SU-DHL-6 (cell line): ENCODE results near the gene CELA2B.

Experiments used
- H2AFZ ChIP-seq: fragments of 200-600 bp; sonication (generic); 2 replicates; pipeline ENCODE4 v1.6.1; 2014; ENCODE audit warnings: low read depth, mild to moderate bottlenecking, moderate library complexity, mixed read lengths, antibody characterized with exemption, low read length; ENCODE audit not compliant: severe bottlenecking
- H3F3A ChIP-seq: fragments of 200-600 bp; shearing (Covaris generic); 2 replicates; pipeline ENCODE4 v1.6.0; 2016; ENCODE audit warnings: antibody characterized with exemption, mild to moderate bottlenecking; ENCODE audit not compliant: insufficient read depth
- H3K27ac ChIP-seq: fragments of 200-600 bp; sonication (generic); 2 replicates; pipeline ENCODE4 v1.5.1; 2016; ENCODE audit warnings: low read depth, mild to moderate bottlenecking, low read length, moderate library complexity, mixed read lengths
- H3K27me3 ChIP-seq: fragments of 200-600 bp; sonication (generic), shearing (Covaris generic); 2 replicates; pipeline ENCODE4 v1.6.0; 2014; ENCODE audit warnings: mild to moderate bottlenecking, low read length
- H3K36me3 ChIP-seq: fragments of 200-600 bp; sonication (generic); 2 replicates; pipeline ENCODE4 v1.6.1; 2014; ENCODE audit warnings: mild to moderate bottlenecking, low read length, mixed read lengths
- H3K4me2 ChIP-seq: fragments of 300-600, 200-600 bp; shearing (Covaris generic), sonication (generic); 2 replicates; pipeline ENCODE4 v1.6.0; 2014; ENCODE audit warnings: low read length, low read depth, mild to moderate bottlenecking; ENCODE audit not compliant: poor library complexity, severe bottlenecking
- H3K4me3 ChIP-seq: fragments of 200-600 bp; sonication (generic); 2 replicates; pipeline ENCODE4 v1.5.1; 2014; ENCODE audit warnings: antibody characterized with exemption, low read length, mild to moderate bottlenecking, mixed read lengths; ENCODE audit not compliant: insufficient read depth, poor library complexity, severe bottlenecking
- H3K79me2 ChIP-seq: fragments of 200-600 bp; sonication (generic); 2 replicates; pipeline ENCODE4 v1.6.1; 2014; ENCODE audit warnings: mild to moderate bottlenecking, low read length, moderate library complexity; ENCODE audit not compliant: insufficient read depth
- H3K9ac ChIP-seq: fragments of 200-600 bp; sonication (generic); 2 replicates; pipeline ENCODE4 v1.7.0; 2014; ENCODE audit warnings: mild to moderate bottlenecking, low read length
- H3K9me2 ChIP-seq: fragments of 200-600 bp; sonication (generic); replicated peaks from 2 replicates; pipeline ENCODE4 v1.6.1; 2014; ENCODE audit warnings: low read length; ENCODE audit not compliant: insufficient read depth
- H3K9me3 ChIP-seq: fragments of 200-600 bp; sonication (generic); 2 replicates; pipeline ENCODE4 v1.6.1; 2014; ENCODE audit warnings: low read length, mixed read lengths; ENCODE audit not compliant: insufficient read depth
- H4K20me1 ChIP-seq: fragments of 200-600 bp; sonication (generic); 2 replicates; pipeline ENCODE4 v1.6.1; 2014; ENCODE audit warnings: low read depth, mild to moderate bottlenecking, antibody characterized with exemption, low read length, moderate library complexity, mixed read lengths
- EZH2phosphoT487 ChIP-seq: fragments of 200-600 bp; sonication (generic), shearing (Covaris generic); conservative IDR thresholded peaks from 2 replicates; pipeline ENCODE4 v1.6.1; 2018; ENCODE audit warnings: mild to moderate bottlenecking, antibody characterized with exemption, low read length, moderate library complexity, mixed read lengths
- TF ChIP-seq, protein P1 (sequence below): fragments of 200-600 bp; sonication (generic); IDR thresholded peaks from one replicate; pipeline ENCODE4 v1.5.1; 2017; ENCODE audit warnings: antibody characterized with exemption, mild to moderate bottlenecking, low read length, moderate library complexity; ENCODE audit not compliant: insufficient read depth, poor library complexity, severe bottlenecking

The CELA2B gene

DNA sequence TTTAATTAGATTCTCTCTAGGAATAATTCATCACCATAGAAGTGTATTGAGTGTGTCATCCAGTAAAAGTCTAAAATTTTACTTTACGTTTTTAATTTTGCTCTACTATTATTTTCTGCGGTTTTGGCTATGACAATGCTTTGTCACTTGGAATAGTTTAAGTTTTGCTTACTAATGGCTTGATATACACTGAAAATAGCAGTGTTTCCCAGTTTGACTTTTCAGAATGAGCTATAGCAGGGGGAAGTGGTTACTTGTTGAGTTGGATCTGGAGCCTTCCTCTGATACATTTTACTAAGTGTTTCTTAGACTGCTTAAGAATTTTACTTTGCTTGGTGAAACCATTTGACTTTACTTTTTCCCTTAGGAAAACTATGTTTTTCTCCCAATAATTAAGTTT lies 55.8 kb downstream of the CELA2B start:
- TF ChIP-seq, protein P1, sequence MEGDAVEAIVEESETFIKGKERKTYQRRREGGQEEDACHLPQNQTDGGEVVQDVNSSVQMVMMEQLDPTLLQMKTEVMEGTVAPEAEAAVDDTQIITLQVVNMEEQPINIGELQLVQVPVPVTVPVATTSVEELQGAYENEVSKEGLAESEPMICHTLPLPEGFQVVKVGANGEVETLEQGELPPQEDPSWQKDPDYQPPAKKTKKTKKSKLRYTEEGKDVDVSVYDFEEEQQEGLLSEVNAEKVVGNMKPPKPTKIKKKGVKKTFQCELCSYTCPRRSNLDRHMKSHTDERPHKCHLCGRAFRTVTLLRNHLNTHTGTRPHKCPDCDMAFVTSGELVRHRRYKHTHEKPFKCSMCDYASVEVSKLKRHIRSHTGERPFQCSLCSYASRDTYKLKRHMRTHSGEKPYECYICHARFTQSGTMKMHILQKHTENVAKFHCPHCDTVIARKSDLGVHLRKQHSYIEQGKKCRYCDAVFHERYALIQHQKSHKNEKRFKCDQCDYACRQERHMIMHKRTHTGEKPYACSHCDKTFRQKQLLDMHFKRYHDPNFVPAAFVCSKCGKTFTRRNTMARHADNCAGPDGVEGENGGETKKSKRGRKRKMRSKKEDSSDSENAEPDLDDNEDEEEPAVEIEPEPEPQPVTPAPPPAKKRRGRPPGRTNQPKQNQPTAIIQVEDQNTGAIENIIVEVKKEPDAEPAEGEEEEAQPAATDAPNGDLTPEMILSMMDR, result no peak
- no peak for TF ChIP-seq EZH2phosphoT487
- H4K20me1 ChIP-seq, result no peaks in the 10 kb centered on the region
- H2AFZ ChIP-seq, result no peak overlapping the region
- H3F3A ChIP-seq, result no peaks in the 10 kb centered on the region; the same call in 1 of the 2 replicates
- no peak overlapping the region for H3K4me2 ChIP-seq
- no peak overlapping the region for H3K9ac ChIP-seq
- H3K9me3 ChIP-seq, result no peaks in the 10 kb centered on the region
- no peak overlapping the region for H3K4me3 ChIP-seq
- H3K9me2 ChIP-seq, result no peaks in the 10 kb centered on the region
- peaks cover 5% of the 10 kb centered on the region; the same call in 1 of the 2 replicates for H3K36me3 ChIP-seq
- H3K79me2 ChIP-seq, result peaks cover 10% of the 10 kb centered on the region
- no peaks in the 10 kb centered on the region for H3K27me3 ChIP-seq
- H3K27ac ChIP-seq, result no peak overlapping the region

DNA sequence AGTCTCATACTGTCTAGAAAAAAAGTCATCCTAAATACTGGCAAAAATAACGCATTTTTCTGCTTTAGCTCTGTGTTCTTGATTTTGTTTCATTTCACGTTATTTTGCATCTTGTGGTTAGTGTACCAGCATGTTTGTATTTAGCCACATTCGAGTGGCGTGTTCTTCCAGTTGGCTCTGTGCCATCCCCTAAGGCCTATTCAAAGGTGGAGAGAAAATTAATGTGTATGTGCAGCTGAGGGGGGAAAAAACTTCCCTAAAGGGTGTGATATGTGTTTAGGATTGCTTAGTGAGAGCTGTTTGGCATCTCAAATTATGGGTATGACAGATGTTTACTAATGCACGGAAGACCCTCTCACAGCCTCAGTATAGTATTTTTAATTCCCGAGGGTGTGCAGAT lies 62.9 kb downstream of the CELA2B start:
- Histone ChIP-seq H3K79me2 (no peaks in the 10 kb centered on the region), H3K9me2 (no peaks in the 10 kb centered on the region), H2AFZ (no peak overlapping the region), H3K36me3 (peaks cover 5% of the 10 kb centered on the region; the same call in 1 of the 2 replicates), H3K27me3 (no peaks in the 10 kb centered on the region), H3K4me3 (no peak overlapping the region), H3K9ac (no peak overlapping the region), H3F3A (no peaks in the 10 kb centered on the region), H4K20me1 (no peaks in the 10 kb centered on the region), H3K4me2 (no peak overlapping the region), H3K9me3 (no peaks in the 10 kb centered on the region), H3K27ac (no peak overlapping the region)
- TF ChIP-seq, protein P1, result no peak
- TF ChIP-seq EZH2phosphoT487, result no peak

- no peaks in the 10 kb centered on the region for H3K79me2 ChIP-seq
- no peak overlapping the region for H3K4me3 ChIP-seq
- H3K4me2 ChIP-seq, result no peak overlapping the region
- H3K9me2 ChIP-seq, result no peaks in the 10 kb centered on the region
- H3K36me3 ChIP-seq, result peaks cover 10% of the 10 kb centered on the region; the same call in 1 of the 2 replicates
- no peaks in the 10 kb centered on the region for H3K9me3 ChIP-seq
- H3F3A ChIP-seq, result no peaks in the 10 kb centered on the region
- no peak overlapping the region for H3K27ac ChIP-seq
- no peak overlapping the region for H3K9ac ChIP-seq
- H2AFZ ChIP-seq, result no peak overlapping the region
- no peaks in the 10 kb centered on the region for H3K27me3 ChIP-seq
- H4K20me1 ChIP-seq, result no peaks in the 10 kb centered on the region
- TF ChIP-seq EZH2phosphoT487, result no peak
- TF ChIP-seq, protein P1, result no peak
These were observed 64.3 kb downstream of the CELA2B start for GRCh38 chr1:15540186-15540585.
